ENCODE results near the gene TBL3.

GRCh38 chr16:2029350-2029749, 57.5 kb downstream of the TBL3 start:
- no peak for TF ChIP-seq POLR2A (IDR thresholded peaks at IDR 0.05)
- no peak for TF ChIP-seq CTCF (IDR thresholded peaks at IDR 0.05)

All from right lobe of liver (tissue), 4 donors.